Occipital lobe (tissue), 2 donors: ENCODE results near the gene KRTAP9-4. TPM values are rescaled to one million over a fixed set of nuclear protein-coding genes. Genes with fewer than 3 reads are reported as not detected.
"Not testable (repeated sequence)": the region's sequence is repeated elsewhere in the genome, so short reads cannot be mapped to it uniquely, and the experiment has no call there.

Source experiments
- DNase-seq: peaks from one replicate; lab custom pipeline; 2025; lab: John Stamatoyannopoulos, UW
- total RNA-seq: library from RNA; depleted of rRNA; stranded (reverse); fragments of >200 nt; gene quantifications from one replicate; pipeline ENCODE4 v1.2.3, GENCODE V29; 2014

Gene KRTAP9-4
- total RNA-seq: not detected

DNA sequence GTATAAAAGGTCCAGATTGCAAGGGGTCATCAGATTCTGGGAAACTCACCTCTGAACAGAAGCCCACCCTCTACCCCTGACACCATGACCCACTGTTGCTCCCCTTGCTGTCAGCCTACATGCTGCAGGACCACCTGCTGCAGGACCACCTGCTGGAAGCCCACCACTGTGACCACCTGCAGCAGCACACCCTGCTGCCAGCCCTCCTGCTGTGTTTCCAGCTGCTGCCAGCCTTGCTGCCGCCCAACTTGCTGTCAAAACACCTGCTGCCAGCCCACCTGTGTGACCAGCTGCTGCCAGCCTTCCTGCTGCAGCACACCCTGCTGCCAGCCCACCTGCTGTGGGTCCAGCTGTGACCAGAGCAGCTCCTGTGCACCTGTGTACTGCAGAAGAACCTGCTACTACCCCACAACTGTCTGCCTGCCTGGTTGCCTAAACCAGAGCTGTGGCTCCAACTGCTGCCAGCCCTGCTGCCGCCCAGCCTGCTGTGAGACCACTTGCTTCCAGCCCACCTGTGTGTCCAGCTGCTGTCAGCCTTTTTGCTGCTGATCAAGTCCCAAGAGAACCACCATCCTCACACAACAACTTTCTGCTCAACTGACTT, at the start of gene KRTAP9-4:
TSS of gene KRTAP9-4 (plus strand) at position 51 of the 604 bp plus-strand sequence. CDS start at position 85, 34 bp downstream.
- DNase-seq: not testable (repeated sequence)

DNA sequence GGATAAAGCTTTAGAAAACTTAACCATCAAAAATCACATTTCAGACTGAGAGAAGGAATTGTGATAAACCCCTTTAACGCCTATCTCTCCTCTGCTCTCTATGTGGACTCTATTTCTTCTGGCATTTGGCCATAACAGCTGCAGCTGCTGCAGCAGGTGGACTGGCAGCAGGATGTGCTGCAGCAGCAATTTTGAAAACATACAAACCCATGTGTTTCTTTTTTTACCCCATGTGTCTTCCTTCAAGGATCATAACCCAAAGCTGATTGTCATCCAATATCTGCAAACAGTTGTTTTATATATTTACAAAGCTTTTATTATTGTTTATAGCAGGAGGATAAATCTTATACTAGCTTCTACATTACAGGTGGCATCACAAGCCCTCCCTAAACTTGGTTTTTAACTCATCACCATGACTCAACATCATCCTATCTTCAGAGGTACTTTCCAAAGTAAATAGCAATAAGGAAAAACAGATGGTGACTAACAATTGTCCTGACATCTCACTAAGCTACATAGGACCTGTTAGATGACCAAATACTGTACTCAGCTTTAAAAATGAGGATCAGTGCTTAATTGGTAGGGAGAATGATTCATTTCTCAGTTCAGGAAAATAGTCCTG, 37.5 kb upstream of the KRTAP9-4 start:
- no peak for DNase-seq

DNA sequence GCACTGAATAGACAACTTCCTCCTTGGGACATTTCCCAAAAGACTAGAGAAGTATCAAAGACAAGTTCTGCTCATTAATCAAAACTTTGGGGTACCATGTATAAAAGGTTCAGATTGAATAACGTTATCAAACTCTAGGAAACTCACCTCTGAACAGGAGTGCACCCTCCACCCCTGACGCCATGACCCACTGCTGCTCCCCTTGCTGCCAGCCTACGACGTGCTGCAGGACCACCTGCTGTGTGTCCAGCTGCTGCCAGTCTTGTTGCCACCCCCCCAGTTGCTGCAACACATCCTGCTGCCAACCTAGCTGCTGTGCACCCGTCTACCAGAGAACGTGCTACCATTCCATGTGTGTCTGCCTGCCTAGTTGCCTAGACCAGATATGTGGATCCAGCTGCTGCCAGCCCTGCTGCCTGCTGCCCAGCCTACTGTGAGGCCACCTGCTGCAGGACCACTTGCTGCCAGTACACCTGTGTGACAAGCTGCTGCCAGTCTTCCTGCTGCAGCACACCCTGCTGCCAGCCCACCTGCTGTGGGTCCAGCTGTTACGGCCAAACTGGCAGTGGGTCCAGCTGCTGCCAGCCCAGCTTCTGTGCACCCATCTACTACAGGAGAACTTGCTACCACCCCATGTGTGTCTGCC, 36.8 kb upstream of the KRTAP9-4 start:
- no peak for DNase-seq

GRCh38 chr17:41215681-41216080, 33.8 kb upstream of the KRTAP9-4 start:
- no peak for DNase-seq

DNA sequence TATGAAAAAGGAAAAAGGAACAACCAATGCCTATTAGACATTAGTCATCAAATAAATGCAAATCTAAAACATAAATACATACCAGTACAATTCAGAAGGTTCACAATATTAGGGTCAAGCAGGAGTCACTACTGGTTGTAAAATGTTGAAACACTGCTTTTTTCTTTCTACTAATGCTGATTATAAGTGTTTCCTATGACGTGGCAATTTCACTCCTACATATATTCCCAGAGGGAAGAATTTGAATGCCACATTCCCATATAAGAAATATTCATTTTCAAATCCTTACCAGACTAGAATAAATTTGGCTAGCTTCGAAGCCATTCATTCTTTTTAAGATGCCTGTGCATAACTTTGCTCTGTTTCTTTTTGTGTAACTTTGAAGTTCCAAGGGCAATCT, 25.7 kb upstream of the KRTAP9-4 start:
- no peak for DNase-seq

- no peak for DNase-seq
These were observed 23.4 kb upstream of the KRTAP9-4 start for GRCh38 chr17:41226051-41226450.

GRCh38 chr17:41226598-41227095, 22.8 kb upstream of the KRTAP9-4 start, which contains the start of gene KRTAP9-2:
TSS of gene KRTAP9-2 (plus strand) at chr17:41226648. CDS start at chr17:41226655, 7 bp downstream.
- DNase-seq: not testable (repeated sequence)

GRCh38 chr17:41230094-41230493, 19.4 kb upstream of the KRTAP9-4 start:
- no peak for DNase-seq

DNA sequence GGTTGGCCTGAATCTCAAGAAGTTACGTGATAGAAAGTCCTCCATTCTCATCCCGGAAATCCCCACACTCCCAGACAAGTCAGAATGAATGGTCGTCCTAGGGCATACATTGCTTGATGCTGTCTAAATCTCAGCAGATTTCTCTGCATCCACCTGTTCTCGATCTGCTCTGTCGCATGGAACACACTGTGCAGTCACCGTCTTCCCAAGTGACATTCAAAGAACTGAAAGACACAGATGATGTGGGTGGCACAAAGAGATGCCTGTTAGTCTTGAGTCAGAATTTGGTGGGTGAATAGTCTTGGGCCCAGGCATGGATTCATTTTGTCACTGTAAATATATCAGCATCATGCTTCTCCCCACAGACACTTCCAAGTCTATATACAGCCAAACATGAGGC, 17.8 kb upstream of the KRTAP9-4 start:
- DNase-seq: no peak

DNA sequence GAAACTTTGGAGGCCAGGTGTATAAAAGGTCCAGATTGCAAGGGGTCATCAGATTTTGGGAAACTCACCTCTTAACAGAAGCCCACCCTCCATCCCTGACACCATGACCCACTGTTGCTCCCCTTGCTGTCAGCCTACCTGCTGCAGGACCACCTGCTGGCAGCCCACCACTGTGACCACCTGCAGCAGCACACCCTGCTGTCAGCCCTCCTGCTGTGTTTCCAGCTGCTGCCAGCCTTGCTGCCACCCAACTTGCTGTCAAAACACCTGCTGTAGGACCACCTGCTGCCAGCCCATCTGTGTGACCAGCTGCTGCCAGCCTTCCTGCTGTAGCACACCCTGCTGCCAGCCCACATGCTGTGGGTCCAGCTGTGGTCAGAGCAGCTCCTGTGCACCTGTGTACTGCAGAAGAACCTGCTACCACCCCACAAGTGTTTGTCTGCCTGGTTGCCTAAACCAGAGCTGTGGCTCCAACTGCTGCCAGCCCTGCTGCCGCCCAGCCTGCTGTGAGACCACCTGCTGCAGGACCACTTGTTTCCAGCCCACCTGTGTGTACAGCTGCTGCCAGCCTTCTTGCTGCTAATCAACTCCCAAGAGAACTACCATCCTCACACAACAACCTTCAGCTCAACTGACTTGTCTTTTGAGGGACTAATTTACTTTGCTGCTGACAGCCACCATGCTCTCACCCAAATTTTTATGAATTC, 16.9 kb upstream of the KRTAP9-4 start, which contains the start of gene KRTAP9-3:
TSS of gene KRTAP9-3 (plus strand) at position 51 of the 707 bp plus-strand sequence. CDS start at position 104, 53 bp downstream.
- DNase-seq: not testable (repeated sequence)

DNA sequence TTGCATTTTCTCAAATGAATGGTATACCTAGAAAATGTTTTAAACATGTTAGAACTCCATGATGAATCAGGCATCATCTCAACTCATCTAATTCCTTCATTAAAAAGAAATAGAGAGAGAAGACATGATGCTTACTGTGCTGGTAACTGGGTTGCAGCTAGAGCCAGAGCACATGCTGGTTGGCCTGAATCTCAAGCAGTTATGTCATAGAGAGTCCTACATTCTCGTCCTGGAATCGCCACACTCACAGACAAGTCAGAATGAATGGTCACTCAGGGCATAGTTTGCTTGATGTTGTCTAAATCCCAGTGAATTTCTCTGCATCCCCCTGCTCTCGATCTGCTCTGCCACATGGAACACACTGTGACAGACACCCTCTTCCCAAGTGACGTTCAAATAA, 12.4 kb upstream of the KRTAP9-4 start:
- DNase-seq: not testable (repeated sequence)

DNA sequence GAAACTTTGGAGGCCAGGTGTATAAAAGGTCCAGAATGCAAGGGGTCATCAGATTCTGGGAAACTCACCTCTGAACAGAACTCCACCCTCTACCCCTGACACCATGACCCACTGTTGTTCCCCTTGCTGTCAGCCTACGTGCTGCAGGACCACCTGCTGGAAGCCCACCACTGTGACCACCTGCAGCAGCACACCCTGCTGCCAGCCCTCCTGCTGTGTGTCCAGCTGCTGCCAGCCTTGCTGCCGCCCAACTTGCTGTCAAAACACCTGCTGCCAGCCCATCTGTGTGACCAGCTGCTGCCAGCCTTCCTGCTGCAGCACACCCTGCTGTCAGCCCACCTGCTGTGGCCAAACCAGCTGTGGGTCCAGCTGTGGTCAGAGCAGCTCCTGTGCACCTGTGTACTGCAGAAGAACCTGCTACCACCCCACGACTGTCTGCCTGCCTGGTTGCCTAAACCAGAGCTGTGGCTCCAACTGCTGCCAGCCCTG, 11.5 kb upstream of the KRTAP9-4 start, which contains the start of gene KRTAP9-8:
TSS of gene KRTAP9-8 (plus strand) at position 51 of the 489 bp plus-strand sequence. CDS start at position 104, 53 bp downstream.
- not testable (repeated sequence) for DNase-seq

- DNase-seq: not testable (repeated sequence)
These were observed 2.3 kb upstream of the KRTAP9-4 start for GRCh38 chr17:41246995-41247787.

GRCh38 chr17:41251261-41251660, 1.8 kb downstream of the KRTAP9-4 start:
- no peak for DNase-seq

DNA sequence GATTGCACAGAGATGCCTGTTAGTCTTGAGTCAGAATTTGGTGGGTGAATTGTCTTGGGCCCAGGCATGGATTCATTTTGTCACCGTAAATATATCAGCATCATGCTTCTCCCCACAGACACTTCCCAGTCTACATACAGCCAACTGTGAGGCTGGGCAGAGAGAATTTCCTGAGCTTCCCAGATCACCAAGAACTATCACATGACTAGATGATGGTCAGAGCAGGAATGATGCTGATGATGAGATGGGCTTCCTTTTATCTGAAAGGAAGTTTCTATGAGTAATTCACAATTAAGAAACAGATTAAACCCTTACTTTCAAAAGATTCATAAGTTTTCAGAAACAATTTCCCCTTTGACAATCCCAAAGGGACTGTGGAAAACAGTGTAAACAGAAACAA, 5.4 kb downstream of the KRTAP9-4 start:
- no peak for DNase-seq

DNA sequence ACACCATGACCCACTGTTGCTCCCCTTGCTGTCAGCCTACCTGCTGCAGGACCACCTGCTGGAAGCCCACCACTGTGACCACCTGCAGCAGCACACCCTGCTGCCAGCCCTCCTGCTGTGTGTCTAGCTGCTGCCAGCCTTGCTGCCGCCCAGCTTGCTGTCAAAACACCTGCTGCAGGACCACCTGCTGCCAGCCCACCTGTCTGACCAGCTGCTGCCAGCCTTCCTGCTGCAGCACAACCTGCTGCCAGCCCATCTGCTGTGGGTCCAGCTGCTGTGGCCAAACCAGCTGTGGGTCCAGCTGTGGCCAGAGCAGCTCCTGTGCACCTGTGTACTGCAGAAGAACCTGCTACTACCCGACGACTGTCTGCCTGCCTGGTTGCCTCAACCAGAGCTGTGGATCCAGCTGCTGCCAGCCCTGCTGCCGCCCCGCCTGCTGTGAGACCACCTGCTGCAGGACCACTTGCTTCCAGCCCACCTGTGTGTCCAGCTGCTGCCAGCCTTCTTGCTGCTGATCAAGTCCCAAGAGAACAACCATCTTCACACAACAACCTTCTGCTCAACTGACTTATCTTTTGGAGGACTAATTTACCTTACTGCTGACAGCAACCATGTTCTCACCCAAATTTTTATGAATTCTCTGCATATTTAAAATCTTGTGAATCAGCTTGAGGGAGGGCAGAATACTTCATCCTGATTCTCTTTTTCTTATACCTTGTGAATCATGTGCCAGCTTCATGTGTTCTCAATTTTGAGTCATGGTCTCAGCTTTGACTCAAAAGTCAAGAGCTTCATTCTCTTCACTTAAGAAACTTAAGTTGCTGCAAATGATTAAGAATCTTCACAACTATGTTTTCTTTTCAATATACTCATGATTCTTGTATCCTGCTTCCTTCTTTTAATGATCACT, 6.1 kb downstream of the KRTAP9-4 start, which contains the start of gene KRTAP9-9:
TSS of gene KRTAP9-9 (plus strand) at position 4 of the 910 bp plus-strand sequence.
- DNase-seq: not testable (repeated sequence)

DNA sequence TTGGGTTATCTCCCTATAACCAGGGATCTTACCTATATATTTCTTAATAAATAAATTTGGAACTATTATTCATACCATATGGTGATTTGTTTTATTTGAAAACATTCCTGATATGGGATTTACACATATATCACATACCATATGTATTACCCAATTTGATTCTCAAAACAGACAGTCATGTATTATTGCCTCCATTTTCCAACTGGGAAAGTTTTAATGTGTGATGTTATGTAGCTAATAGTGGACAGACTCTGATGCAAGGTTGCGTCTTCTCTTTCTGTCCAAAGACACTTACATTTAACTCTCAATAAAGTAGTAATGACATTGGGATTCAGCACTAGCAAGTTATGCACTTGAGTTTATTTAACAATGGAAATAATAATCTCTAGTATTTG, 6.8 kb downstream of the KRTAP9-4 start:
- no peak for DNase-seq

DNA sequence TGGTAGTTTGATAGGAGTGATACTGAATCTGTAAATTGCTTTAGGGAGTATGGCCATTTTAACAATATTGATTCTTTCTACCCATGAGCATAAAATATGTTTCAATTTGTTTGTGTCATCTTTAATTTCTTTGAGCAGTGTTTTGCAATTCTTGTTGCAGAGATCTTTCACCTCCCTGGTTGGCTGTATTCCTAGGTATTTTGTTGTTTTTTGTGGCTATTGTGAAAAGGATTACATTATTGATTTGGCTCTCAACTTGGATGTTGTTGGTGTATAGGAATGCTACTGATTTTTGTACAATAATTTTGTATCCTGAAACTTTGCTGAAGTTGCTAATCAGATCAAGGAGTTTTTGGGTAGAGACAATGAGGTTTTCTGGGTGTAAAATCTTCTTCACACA, 8.9 kb downstream of the KRTAP9-4 start:
- no peak for DNase-seq

DNA sequence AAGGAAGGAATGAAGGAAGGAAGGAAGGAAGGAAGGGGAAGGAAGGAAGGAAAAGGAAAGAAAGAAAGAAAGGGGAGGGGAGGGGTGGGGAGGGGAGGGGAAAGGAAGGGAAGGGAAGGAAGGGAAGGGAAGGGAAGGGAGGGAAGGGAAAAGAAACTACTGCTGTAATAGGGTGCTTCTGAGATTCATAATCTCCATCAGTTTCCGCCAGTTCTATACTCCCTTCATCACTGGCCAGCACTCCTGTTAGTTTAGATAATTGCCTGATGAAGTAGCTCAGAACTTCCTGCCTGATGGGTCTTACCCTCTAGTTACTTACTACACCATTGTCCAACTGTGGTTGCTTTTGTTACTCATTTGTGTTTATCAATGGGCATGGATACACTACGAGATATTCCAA, 13.7 kb downstream of the KRTAP9-4 start:
- no peak for DNase-seq
